OCI-LY7 (cell line): Measurements from ENCODE around the gene RARB.

Experiments used
- CTCF ChIP-seq: fragments of 200-600 bp; sonication (generic); conservative IDR thresholded peaks from 2 replicates; pipeline ENCODE4 v1.5.1; 2014; ENCODE audit warnings: mild to moderate bottlenecking, antibody characterized with exemption, low read length, moderate library complexity, mixed read lengths
- EZH2phosphoT487 ChIP-seq: fragments of 200-600 bp; sonication (generic); IDR thresholded peaks from 2 replicates; pipeline ENCODE4 v1.6.1; 2018; ENCODE audit warnings: low read depth, borderline replicate concordance, mild to moderate bottlenecking, mixed run types, antibody characterized with exemption, low read length, moderate library complexity, mixed read lengths

- TF ChIP-seq CTCF = no peak
- no peak for TF ChIP-seq EZH2phosphoT487
Measured at GRCh38 chr3:25486932-25487331, 58.9 kb downstream of the RARB start.
